HEK293 (cell line): ENCODE results near the gene CCBE1.

Experiments
- CTCF ChIA-PET: fragments of 350-600 bp; formaldehyde crosslinking; extraction: SDS; loops from one replicate; lab custom pipeline; 2021; ENCODE audit warnings: antibody characterized with exemption; lab: Yijun Ruan, JAX
- POLR2A ChIA-PET: fragments of 300-600 bp; formaldehyde crosslinking; extraction: SDS; loops from one replicate; lab custom pipeline; 2020; ENCODE audit warnings: antibody characterized with exemption, inconsistent platforms; lab: Yijun Ruan, JAX
- H3K27ac ChIP-seq: fragments of 200-500 bp; sonication (Bioruptor generic); 2 replicates; pipeline ENCODE4 v1.5.1; 2014; ENCODE audit warnings: low read depth, low read length, control low read depth, inconsistent platforms; ENCODE audit errors: extremely low read depth
- H3K36me3 ChIP-seq, 2 experiments: fragments of 200-500 bp in 1 of 2; sonication (Bioruptor generic) in 1 of 2; 1 replicate in 1 of 2; 2 replicates in 1 of 2; pipeline ENCODE4 v1.5.1; 2014 to 2017; ENCODE audit warnings: inconsistent platforms in 2 of 2, low read length in 2 of 2; ENCODE audit not compliant: control insufficient read depth in 2 of 2, insufficient read depth in 1 of 2
- H3K4me1 ChIP-seq: fragments of 200-500 bp; sonication (Bioruptor generic); 2 replicates; pipeline ENCODE4 v1.5.1; 2014; ENCODE audit warnings: mild to moderate bottlenecking, low read length, inconsistent platforms; ENCODE audit not compliant: control insufficient read depth, insufficient read depth
- H3K4me3 ChIP-seq: 2 replicates; pipeline ENCODE4 v1.5.1; 2011; ENCODE audit warnings: low read depth, mild to moderate bottlenecking, control low read depth, low read length, moderate library complexity
- H3K9me3 ChIP-seq: fragments of 200-500 bp; sonication (Bioruptor generic); 2 replicates; pipeline ENCODE4 v1.5.1; 2014; ENCODE audit warnings: low read depth, low read length, inconsistent platforms; ENCODE audit not compliant: control insufficient read depth, insufficient read depth
- GLI4 ChIP-seq: fragments of 450-650 bp; formaldehyde crosslinking; IDR thresholded peaks from 2 replicates; pipeline ENCODE4 v1.5.1; 2016; ENCODE audit warnings: missing biosample characterization, missing genetic modification characterization
- GLIS1 ChIP-seq: fragments of 450-650 bp; formaldehyde crosslinking; IDR thresholded peaks from 2 replicates; pipeline ENCODE4 v1.5.1; 2016; ENCODE audit warnings: missing biosample characterization, missing genetic modification characterization
- KLF7 ChIP-seq: fragments of 450-650 bp; formaldehyde crosslinking; IDR thresholded peaks from 2 replicates; pipeline ENCODE4 v1.5.1; 2016; ENCODE audit warnings: missing biosample characterization, missing genetic modification characterization, borderline replicate concordance
- RBAK ChIP-seq: fragments of 450-650 bp; formaldehyde crosslinking; IDR thresholded peaks from 2 replicates; pipeline ENCODE4 v1.5.1; 2016; ENCODE audit warnings: missing biosample characterization, missing genetic modification characterization
- ZBTB20 ChIP-seq: fragments of 450-650 bp; formaldehyde crosslinking; IDR thresholded peaks from 2 replicates; pipeline ENCODE4 v1.5.1; 2016; ENCODE audit warnings: missing biosample characterization, missing genetic modification characterization
- ZNF121 ChIP-seq: fragments of 450-650 bp; formaldehyde crosslinking; IDR thresholded peaks from 2 replicates; pipeline ENCODE4 v1.5.1; 2016; ENCODE audit warnings: missing biosample characterization, missing genetic modification characterization
- ZNF202 ChIP-seq: fragments of 450-650 bp; formaldehyde crosslinking; IDR thresholded peaks from 2 replicates; pipeline ENCODE4 v1.5.1; 2016; ENCODE audit warnings: missing biosample characterization, missing genetic modification characterization, borderline replicate concordance
- ZNF335 ChIP-seq: fragments of 450-650 bp; formaldehyde crosslinking; conservative IDR thresholded peaks from 2 replicates; pipeline ENCODE4 v1.5.1; 2016; ENCODE audit warnings: missing biosample characterization, missing genetic modification characterization
- ZNF423 ChIP-seq: fragments of 450-650 bp; formaldehyde crosslinking; IDR thresholded peaks from 2 replicates; pipeline ENCODE4 v1.5.1; 2016; ENCODE audit warnings: missing biosample characterization, missing genetic modification characterization
- ZNF473 ChIP-seq: fragments of 450-650 bp; formaldehyde crosslinking; IDR thresholded peaks from 2 replicates; pipeline ENCODE4 v1.5.1; 2017; ENCODE audit warnings: missing biosample characterization, missing genetic modification characterization
- ZNF610 ChIP-seq: fragments of 450-650 bp; formaldehyde crosslinking; IDR thresholded peaks from 2 replicates; pipeline ENCODE4 v1.5.1; 2016; ENCODE audit warnings: missing biosample characterization, missing genetic modification characterization, borderline replicate concordance
- ZNF623 ChIP-seq: fragments of 450-650 bp; formaldehyde crosslinking; IDR thresholded peaks from 2 replicates; pipeline ENCODE4 v1.5.1; 2016; ENCODE audit warnings: missing biosample characterization, missing genetic modification characterization
- ZNF677 ChIP-seq: fragments of 450-650 bp; IDR thresholded peaks from 2 replicates; pipeline ENCODE4 v1.5.0; 2018; ENCODE audit warnings: missing biosample characterization, mild to moderate bottlenecking, missing genetic modification characterization, moderate library complexity
- ZNF776 ChIP-seq: fragments of 450-650 bp; formaldehyde crosslinking; IDR thresholded peaks from 2 replicates; pipeline ENCODE4 v1.5.0; 2017; ENCODE audit warnings: missing biosample characterization, missing genetic modification characterization, borderline replicate concordance
- ZNF837 ChIP-seq: fragments of 450-650 bp; formaldehyde crosslinking; IDR thresholded peaks from 2 replicates; pipeline ENCODE4 v1.5.1; 2016; ENCODE audit warnings: missing biosample characterization, missing genetic modification characterization
- ZSCAN23 ChIP-seq: fragments of 450-650 bp; formaldehyde crosslinking; IDR thresholded peaks from 2 replicates; pipeline ENCODE4 v1.5.1; 2016; ENCODE audit warnings: missing biosample characterization, missing genetic modification characterization
- TF ChIP-seq, protein P1 (sequence below): fragments of 450-650 bp; formaldehyde crosslinking; optimal IDR thresholded peaks from 2 replicates; pipeline ENCODE3; 2016; ENCODE audit warnings: missing biosample characterization, mild to moderate bottlenecking, missing genetic modification characterization
- TF ChIP-seq, protein P2 (sequence below): fragments of 450-650 bp; IDR thresholded peaks from 2 replicates; pipeline ENCODE4 v1.5.1; 2018; ENCODE audit warnings: missing biosample characterization, missing genetic modification characterization
- TF ChIP-seq, protein P3 (sequence below): fragments of 450-650 bp; formaldehyde crosslinking; IDR thresholded peaks from 2 replicates; pipeline ENCODE4 v1.5.1; 2016; ENCODE audit warnings: missing biosample characterization, missing genetic modification characterization
- TF ChIP-seq, protein P4 (sequence below): fragments of 450-650 bp; formaldehyde crosslinking; conservative IDR thresholded peaks from 2 replicates; pipeline ENCODE4 v1.5.1; 2016; ENCODE audit warnings: low read depth, missing biosample characterization, missing genetic modification characterization
- TF ChIP-seq, protein P5 (sequence below): fragments of 450-650 bp; formaldehyde crosslinking; IDR thresholded peaks from 2 replicates; pipeline ENCODE4 v1.5.1; 2017; ENCODE audit warnings: missing biosample characterization, missing genetic modification characterization

CCBE1 gene

DNA sequence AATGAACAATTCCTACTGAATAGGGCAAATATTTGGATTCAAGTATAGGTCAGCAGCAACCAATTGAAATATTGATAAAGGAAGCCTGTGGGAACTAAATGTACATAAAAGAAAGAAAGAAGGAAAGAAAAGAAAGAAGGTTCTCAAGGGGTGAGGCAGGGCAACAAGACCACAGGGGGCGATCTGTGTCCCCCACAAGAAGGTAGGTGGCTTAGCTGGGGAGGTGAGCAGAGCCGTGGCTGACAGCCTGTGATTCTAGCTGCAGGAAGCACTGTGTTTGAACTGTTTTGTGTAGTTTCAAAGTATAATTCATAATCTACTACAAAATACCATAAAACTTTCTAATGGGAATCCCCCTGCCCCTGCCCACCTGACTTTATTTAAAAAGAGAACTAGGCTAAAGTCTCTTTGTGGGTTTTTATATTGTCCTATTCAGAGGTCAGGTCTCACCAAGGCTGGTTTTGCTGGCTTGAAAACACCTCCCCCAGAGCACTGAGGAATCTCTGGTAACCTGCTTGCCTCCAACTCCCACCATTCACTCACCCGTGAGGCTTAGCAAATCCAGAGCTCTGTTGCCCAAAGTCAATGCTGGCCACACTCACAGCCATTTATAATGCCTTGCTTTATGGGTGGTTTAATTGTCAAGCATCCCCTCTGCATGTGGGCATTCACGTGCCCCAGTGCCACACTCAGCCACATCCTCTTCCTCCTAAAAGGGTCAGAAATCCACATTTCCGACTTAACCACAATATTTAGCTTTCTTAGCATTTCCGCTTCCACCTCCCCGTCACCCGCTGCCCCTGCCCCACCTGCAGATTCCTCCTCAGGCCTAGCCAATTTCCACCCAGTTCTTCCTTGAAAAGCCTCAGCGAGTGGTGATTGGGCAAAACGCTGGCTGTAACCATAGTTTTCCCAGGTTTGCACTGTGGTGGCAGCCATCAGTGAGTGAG is 301.7 kb downstream of the CCBE1 start:
- H3K9me3 ChIP-seq, result no peaks in the 10 kb centered on the region
- POLR2A ChIA-PET, result interaction anchor here (0.6 kb wide), 1 partner anchor 145 kb away, joined by 3 read pairs; no protein-coding TSS in a partner anchor
- CTCF ChIA-PET, result interaction anchor here (0.6 to 1.6 kb wide), 7 partner anchors 7 to 147 kb away, joined by 3 to 6 read pairs (median 3); no protein-coding TSS in a partner anchor
- no peak overlapping the region for H3K27ac ChIP-seq
- H3K4me3 ChIP-seq, result no peak overlapping the region
- TF ChIP-seq ZSCAN23 (tag by site-specific recombination) (no peak), GLI4 (tag by site-specific recombination) (no peak), ZNF423 (tag by site-specific recombination) (no peak)
- no peaks in the 10 kb centered on the region for H3K4me1 ChIP-seq
- no peaks in the 10 kb centered on the region for H3K36me3 ChIP-seq

DNA sequence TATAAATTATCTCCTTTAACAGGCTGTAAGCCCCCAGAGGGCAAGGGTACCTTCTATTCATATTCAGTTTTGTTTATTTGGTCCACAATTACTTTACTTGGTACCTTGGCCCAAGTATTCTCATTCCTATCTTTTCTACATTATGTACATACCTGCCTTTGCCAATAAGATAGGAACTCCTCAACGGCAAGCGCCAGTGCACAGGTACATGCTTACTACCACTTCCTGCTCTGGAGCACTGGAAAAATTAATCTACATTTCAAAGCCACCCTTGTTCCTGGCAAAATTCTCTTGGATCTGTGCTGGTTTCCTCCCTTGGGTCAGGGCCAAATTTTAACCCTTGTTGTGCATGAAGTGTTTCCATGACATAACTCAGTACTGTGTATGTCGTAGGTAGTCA is 303.8 kb downstream of the CCBE1 start:
- ChIA-PET CTCF (interaction anchor here (1.2 to 1.5 kb wide), 2 partner anchors 9 to 85 kb away, joined by 3 to 6 read pairs; no protein-coding TSS in a partner anchor), POLR2A (no interaction called here)
- peaks cover 7% of the 10 kb centered on the region for H3K4me1 ChIP-seq
- no peak overlapping the region for H3K4me3 ChIP-seq
- no peaks in the 10 kb centered on the region for H3K9me3 ChIP-seq
- H3K36me3 ChIP-seq, result no peaks in the 10 kb centered on the region
- TF ChIP-seq ZNF623 (tag by site-specific recombination), result no peak
- TF ChIP-seq ZNF776 (tag by site-specific recombination), result no peak
- no peak for TF ChIP-seq ZNF473 (tag by site-specific recombination)
- no peak for TF ChIP-seq ZNF121 (tag by site-specific recombination)
- TF ChIP-seq, protein P1, sequence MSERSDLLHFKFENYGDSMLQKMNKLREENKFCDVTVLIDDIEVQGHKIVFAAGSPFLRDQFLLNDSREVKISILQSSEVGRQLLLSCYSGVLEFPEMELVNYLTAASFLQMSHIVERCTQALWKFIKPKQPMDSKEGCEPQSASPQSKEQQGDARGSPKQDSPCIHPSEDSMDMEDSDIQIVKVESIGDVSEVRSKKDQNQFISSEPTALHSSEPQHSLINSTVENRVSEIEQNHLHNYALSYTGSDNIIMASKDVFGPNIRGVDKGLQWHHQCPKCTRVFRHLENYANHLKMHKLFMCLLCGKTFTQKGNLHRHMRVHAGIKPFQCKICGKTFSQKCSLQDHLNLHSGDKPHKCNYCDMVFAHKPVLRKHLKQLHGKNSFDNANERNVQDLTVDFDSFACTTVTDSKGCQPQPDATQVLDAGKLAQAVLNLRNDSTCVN (tag by site-specific recombination), result no peak
- TF ChIP-seq, protein P2, sequence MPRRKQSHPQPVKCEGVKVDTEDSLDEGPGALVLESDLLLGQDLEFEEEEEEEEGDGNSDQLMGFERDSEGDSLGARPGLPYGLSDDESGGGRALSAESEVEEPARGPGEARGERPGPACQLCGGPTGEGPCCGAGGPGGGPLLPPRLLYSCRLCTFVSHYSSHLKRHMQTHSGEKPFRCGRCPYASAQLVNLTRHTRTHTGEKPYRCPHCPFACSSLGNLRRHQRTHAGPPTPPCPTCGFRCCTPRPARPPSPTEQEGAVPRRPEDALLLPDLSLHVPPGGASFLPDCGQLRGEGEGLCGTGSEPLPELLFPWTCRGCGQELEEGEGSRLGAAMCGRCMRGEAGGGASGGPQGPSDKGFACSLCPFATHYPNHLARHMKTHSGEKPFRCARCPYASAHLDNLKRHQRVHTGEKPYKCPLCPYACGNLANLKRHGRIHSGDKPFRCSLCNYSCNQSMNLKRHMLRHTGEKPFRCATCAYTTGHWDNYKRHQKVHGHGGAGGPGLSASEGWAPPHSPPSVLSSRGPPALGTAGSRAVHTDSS (tag by site-specific recombination), result no peak
- TF ChIP-seq, protein P3, sequence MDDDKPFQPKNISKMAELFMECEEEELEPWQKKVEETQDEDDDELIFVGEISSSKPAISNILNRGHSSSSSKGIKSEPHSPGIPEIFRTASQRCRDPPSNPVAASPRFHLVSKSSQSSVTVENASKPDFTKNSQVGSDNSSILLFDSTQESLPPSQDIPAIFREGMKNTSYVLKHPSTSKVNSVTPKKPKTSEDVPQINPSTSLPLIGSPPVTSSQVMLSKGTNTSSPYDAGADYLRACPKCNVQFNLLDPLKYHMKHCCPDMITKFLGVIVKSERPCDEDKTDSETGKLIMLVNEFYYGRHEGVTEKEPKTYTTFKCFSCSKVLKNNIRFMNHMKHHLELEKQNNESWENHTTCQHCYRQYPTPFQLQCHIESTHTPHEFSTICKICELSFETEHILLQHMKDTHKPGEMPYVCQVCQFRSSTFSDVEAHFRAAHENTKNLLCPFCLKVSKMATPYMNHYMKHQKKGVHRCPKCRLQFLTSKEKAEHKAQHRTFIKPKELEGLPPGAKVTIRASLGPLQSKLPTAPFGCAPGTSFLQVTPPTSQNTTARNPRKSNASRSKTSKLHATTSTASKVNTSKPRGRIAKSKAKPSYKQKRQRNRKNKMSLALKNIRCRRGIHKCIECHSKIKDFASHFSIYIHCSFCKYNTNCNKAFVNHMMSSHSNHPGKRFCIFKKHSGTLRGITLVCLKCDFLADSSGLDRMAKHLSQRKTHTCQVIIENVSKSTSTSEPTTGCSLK (tag by site-specific recombination), result no peak
- no peak for TF ChIP-seq KLF7 (tag by site-specific recombination)
- no peak for TF ChIP-seq RBAK (tag by site-specific recombination)
- TF ChIP-seq, protein P4, sequence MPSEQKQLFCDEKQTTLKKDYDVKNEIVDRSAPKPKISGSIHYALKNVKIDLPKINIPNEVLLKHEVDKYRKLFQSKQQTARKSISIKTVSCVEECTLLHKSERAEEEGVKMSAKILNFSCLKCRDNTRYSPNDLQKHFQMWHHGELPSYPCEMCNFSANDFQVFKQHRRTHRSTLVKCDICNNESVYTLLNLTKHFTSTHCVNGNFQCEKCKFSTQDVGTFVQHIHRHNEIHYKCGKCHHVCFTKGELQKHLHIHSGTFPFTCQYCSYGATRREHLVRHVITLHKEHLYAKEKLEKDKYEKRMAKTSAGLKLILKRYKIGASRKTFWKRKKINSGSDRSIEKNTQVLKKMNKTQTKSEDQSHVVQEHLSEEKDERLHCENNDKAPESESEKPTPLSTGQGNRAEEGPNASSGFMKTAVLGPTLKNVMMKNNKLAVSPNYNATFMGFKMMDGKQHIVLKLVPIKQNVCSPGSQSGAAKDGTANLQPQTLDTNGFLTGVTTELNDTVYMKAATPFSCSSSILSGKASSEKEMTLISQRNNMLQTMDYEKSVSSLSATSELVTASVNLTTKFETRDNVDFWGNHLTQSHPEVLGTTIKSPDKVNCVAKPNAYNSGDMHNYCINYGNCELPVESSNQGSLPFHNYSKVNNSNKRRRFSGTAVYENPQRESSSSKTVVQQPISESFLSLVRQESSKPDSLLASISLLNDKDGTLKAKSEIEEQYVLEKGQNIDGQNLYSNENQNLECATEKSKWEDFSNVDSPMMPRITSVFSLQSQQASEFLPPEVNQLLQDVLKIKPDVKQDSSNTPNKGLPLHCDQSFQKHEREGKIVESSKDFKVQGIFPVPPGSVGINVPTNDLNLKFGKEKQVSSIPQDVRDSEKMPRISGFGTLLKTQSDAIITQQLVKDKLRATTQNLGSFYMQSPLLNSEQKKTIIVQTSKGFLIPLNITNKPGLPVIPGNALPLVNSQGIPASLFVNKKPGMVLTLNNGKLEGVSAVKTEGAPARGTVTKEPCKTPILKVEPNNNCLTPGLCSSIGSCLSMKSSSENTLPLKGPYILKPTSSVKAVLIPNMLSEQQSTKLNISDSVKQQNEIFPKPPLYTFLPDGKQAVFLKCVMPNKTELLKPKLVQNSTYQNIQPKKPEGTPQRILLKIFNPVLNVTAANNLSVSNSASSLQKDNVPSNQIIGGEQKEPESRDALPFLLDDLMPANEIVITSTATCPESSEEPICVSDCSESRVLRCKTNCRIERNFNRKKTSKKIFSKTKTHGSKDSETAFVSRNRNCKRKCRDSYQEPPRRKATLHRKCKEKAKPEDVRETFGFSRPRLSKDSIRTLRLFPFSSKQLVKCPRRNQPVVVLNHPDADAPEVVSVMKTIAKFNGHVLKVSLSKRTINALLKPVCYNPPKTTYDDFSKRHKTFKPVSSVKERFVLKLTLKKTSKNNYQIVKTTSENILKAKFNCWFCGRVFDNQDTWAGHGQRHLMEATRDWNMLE, result no peak
- no peak for TF ChIP-seq ZNF677 (tag by site-specific recombination)
- TF ChIP-seq ZBTB20 (tag by site-specific recombination), result no peak
- no peak for TF ChIP-seq ZNF837 (tag by site-specific recombination)
- no peak for TF ChIP-seq GLIS1 (tag by site-specific recombination)
- no peak for TF ChIP-seq ZNF610
- TF ChIP-seq, protein P5, sequence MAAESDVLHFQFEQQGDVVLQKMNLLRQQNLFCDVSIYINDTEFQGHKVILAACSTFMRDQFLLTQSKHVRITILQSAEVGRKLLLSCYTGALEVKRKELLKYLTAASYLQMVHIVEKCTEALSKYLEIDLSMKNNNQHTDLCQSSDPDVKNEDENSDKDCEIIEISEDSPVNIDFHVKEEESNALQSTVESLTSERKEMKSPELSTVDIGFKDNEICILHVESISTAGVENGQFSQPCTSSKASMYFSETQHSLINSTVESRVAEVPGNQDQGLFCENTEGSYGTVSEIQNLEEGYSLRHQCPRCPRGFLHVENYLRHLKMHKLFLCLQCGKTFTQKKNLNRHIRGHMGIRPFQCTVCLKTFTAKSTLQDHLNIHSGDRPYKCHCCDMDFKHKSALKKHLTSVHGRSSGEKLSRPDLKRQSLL (tag by site-specific recombination), result no peak
- no peak for TF ChIP-seq ZNF202 (tag by site-specific recombination)
- no peak for TF ChIP-seq ZNF335
- no peak overlapping the region for H3K27ac ChIP-seq
